CD4-positive, alpha-beta T cell treated with Interleukin-2 at 100 ng/mL for 4 hours (primary cell): ENCODE data around the gene ACADM.
"Not testable (repeated sequence)": the region's sequence is repeated elsewhere in the genome, so short reads cannot be mapped to it uniquely, and the experiment has no call there.

ENCODE experiments used
- DNase-seq: peaks from one replicate; pipeline ENCODE4 v3.0.0-alpha.2; 2020; ENCODE audit warnings: low spot score

Gene ACADM

GRCh38 chr1:75742047-75742625, 17.6 kb downstream of the ACADM start:
- DNase-seq, result no peak

- no peak for DNase-seq
Observed at GRCh38 chr1:75745276-75745675, 20.8 kb downstream of the ACADM start.

- DNase-seq, result not testable (repeated sequence)
Observed at GRCh38 chr1:75757210-75757609, 32.7 kb downstream of the ACADM start.

- not testable (repeated sequence) for DNase-seq
Observed at GRCh38 chr1:75758543-75758942, 34.0 kb downstream of the ACADM start.

GRCh38 chr1:75764057-75764655, 39.6 kb downstream of the ACADM start:
- no peak for DNase-seq

GRCh38 chr1:75765697-75766355, 41.3 kb downstream of the ACADM start:
- DNase-seq, result no peak

GRCh38 chr1:75768016-75768415, 43.5 kb downstream of the ACADM start:
- DNase-seq, result no peak

- no peak for DNase-seq
Observed at GRCh38 chr1:75770761-75771160, 46.3 kb downstream of the ACADM start.

- no peak for DNase-seq
Observed at GRCh38 chr1:75771978-75772377, 47.5 kb downstream of the ACADM start.

- not testable (repeated sequence) for DNase-seq
Observed at GRCh38 chr1:75777812-75778211, 53.3 kb downstream of the ACADM start.

GRCh38 chr1:75778694-75779093, 54.2 kb downstream of the ACADM start:
- not testable (repeated sequence) for DNase-seq

GRCh38 chr1:75780183-75780582, 55.7 kb downstream of the ACADM start:
- not testable (repeated sequence) for DNase-seq

- not testable (repeated sequence) for DNase-seq
Observed at GRCh38 chr1:75783920-75784319, 59.4 kb downstream of the ACADM start.

- DNase-seq, result no peak
Observed at GRCh38 chr1:75785320-75785982, 60.9 kb downstream of the ACADM start.

- DNase-seq, result peak; percentile 96
Observed at GRCh38 chr1:75785983-75786853, 61.7 kb downstream of the ACADM start, which contains the start of gene RABGGTB. Gene RABGGTB, plus strand, starts transcription at chr1:75786256. Its CDS starts 16 bp downstream, at chr1:75786272.

- no peak for DNase-seq
Observed at GRCh38 chr1:75786901-75787493, 62.5 kb downstream of the ACADM start.

GRCh38 chr1:75787524-75787923, 63.0 kb downstream of the ACADM start:
- no peak for DNase-seq

- DNase-seq, result no peak
Observed at GRCh38 chr1:75789988-75790387, 65.5 kb downstream of the ACADM start.

- DNase-seq, result peak; percentile 36
Observed at GRCh38 chr1:75791022-75791421, 66.5 kb downstream of the ACADM start.

GRCh38 chr1:75792091-75792490, 67.6 kb downstream of the ACADM start:
- no peak for DNase-seq

- DNase-seq, result no peak
Observed at GRCh38 chr1:75794382-75794781, 69.9 kb downstream of the ACADM start.
